GM12878 (cell line): ENCODE data around the gene EPB42. TPM values are rescaled to one million over a fixed set of nuclear protein-coding genes. Genes with fewer than 3 reads are reported as not detected.

ENCODE experiments used
- BCL11A ChIP-seq: IDR thresholded peaks from 2 replicates; pipeline ENCODE4 v1.6.1; 2011; ENCODE audit warnings: low read depth, low read length
- BCLAF1 ChIP-seq: fragments of 450-650 bp; IDR thresholded peaks from 2 replicates; pipeline ENCODE4 v1.6.1; 2017; ENCODE audit warnings: antibody characterized with exemption, mild to moderate bottlenecking, moderate library complexity
- EED ChIP-seq: sonication (generic); IDR thresholded peaks from 2 replicates; pipeline ENCODE4 v1.6.1; 2016; ENCODE audit warnings: antibody characterized with exemption, low read depth
- FOS ChIP-seq: IDR thresholded peaks from 3 replicates; pipeline ENCODE4 v1.6.1; 2011; ENCODE audit warnings: borderline replicate concordance; ENCODE audit not compliant: insufficient read length; ENCODE audit errors: extremely low read depth
- GABPA ChIP-seq: IDR thresholded peaks from 2 replicates; pipeline ENCODE4 v1.6.1; 2014; ENCODE audit warnings: antibody characterized with exemption, low read depth, mild to moderate bottlenecking, inconsistent platforms
- IRF4 ChIP-seq: IDR thresholded peaks from 2 replicates; pipeline ENCODE4 v1.6.1; 2011; ENCODE audit warnings: low read depth, low read length
- JUND ChIP-seq: IDR thresholded peaks from 2 replicates; pipeline ENCODE4 v1.6.1; 2012; ENCODE audit warnings: low read depth, mild to moderate bottlenecking, low read length, improper control_type of control experiment, moderate library complexity
- NKRF ChIP-seq: fragments of 450-650 bp; conservative IDR thresholded peaks from 2 replicates; pipeline ENCODE4 v1.6.1; 2017; ENCODE audit warnings: mild to moderate bottlenecking, moderate library complexity
- NR2F1 ChIP-seq: fragments of 450-650 bp; conservative IDR thresholded peaks from 2 replicates; pipeline ENCODE4 v1.6.1; 2017; ENCODE audit warnings: mild to moderate bottlenecking
- PAX5 ChIP-seq: IDR thresholded peaks from 2 replicates; pipeline ENCODE4 v1.6.1; 2011; ENCODE audit warnings: low read depth, low read length, borderline replicate concordance
- PKNOX1 ChIP-seq: fragments of 450-650 bp; IDR thresholded peaks from 2 replicates; pipeline ENCODE4 v1.6.1; 2016; ENCODE audit warnings: mild to moderate bottlenecking
- RAD51 ChIP-seq: fragments of 450-650 bp; IDR thresholded peaks from 2 replicates; pipeline ENCODE4 v1.6.1; 2016; ENCODE audit warnings: moderate library complexity, mild to moderate bottlenecking, inconsistent platforms
- RCOR1 ChIP-seq: conservative IDR thresholded peaks from 2 replicates; pipeline ENCODE4 v1.6.1; 2012; ENCODE audit warnings: low read depth, low read length, improper control_type of control experiment
- SMAD5 ChIP-seq: IDR thresholded peaks from 2 replicates; pipeline ENCODE4 v1.6.1; 2016; ENCODE audit warnings: antibody characterized with exemption, low read depth
- SP1 ChIP-seq: IDR thresholded peaks from one replicate; pipeline ENCODE4 v1.6.1; 2011; ENCODE audit warnings: low read depth, low read length
- TCF12 ChIP-seq: IDR thresholded peaks from 2 replicates; pipeline ENCODE4 v1.6.1; 2011; ENCODE audit warnings: low read depth, mild to moderate bottlenecking, low read length
- TCF3 ChIP-seq: IDR thresholded peaks from 2 replicates; pipeline ENCODE4 v1.6.1; 2012; ENCODE audit warnings: low read depth, mild to moderate bottlenecking, low read length, borderline replicate concordance; ENCODE audit not compliant: insufficient read depth
- WRNIP1 ChIP-seq: IDR thresholded peaks from 2 replicates; pipeline ENCODE4 v1.6.1; 2011; ENCODE audit warnings: low read depth, low read length, improper control_type of control experiment, borderline replicate concordance
- polyA plus RNA-seq, 11 experiments: library from polyadenylated mRNA; depleted of rRNA in 4 of 11; unstranded in 6 of 11; stranded (reverse) in 5 of 11; fragments of >200 nt; fragmentation: Nextera tagmentation in 4 of 11; fragmentation: Illumina TruSeq in 1 of 11; extraction: Ambion mirVana in 4 of 11; extraction: Trizol in 1 of 11; gene quantifications; 1 replicate in 1 of 11; 2 replicates in 10 of 11; pipeline versions ENCODE4 v1.2.1 to v1.2.3, GENCODE V29; 2011 to 2016; ENCODE audit warnings: inconsistent platforms in 2 of 11, missing spikeins in 2 of 11, low read depth in 1 of 11
- total RNA-seq, 4 experiments: library from RNA; depleted of rRNA in 3 of 4; stranded (reverse); fragments of >200 nt in 3 of 4; fragmentation: Illumina TruSeq in 1 of 4; extraction: Trizol in 1 of 4; gene quantifications; 2 replicates each; pipeline versions ENCODE4 v1.2.1 to v1.2.3, GENCODE V29; 2013 to 2021
- TF ChIP-seq, protein P1 (sequence below): fragments of 450-650 bp; IDR thresholded peaks from 2 replicates; pipeline ENCODE4 v1.6.1; 2018; ENCODE audit warnings: mild to moderate bottlenecking, low read depth, moderate library complexity; ENCODE audit not compliant: partially characterized antibody
- TF ChIP-seq, protein P2 (sequence below): IDR thresholded peaks from 2 replicates; pipeline ENCODE4 v1.6.1; 2012; ENCODE audit warnings: low read depth, low read length, improper control_type of control experiment

EPB42 gene
- total and polyA plus RNA-seq, 10 of the 15 experiments (the other 5 are each of a cell fraction or from before 2014, with no cell fraction given), result not detected

GRCh38 chr15:43253431-43254403, 32.9 kb upstream of the EPB42 start (continued):
- peak; percentile 44; the same call in 1 of the 2 replicates for TF ChIP-seq BCL11A
- TF ChIP-seq RAD51, result peak; percentile 92
- TF ChIP-seq IRF4, result peak; percentile 32; the same call in 1 of the 2 replicates
- TF ChIP-seq NR2F1, result peak; percentile 60
- no peak for TF ChIP-seq RCOR1
- TF ChIP-seq TCF12, result peak; percentile 22; the same call in 1 of the 2 replicates
- peak; percentile 37; the same call in 1 of the 2 replicates for TF ChIP-seq BCLAF1
- 0 out of 2 replicates have a peak, but pooled peaks have one; percentile 44 for TF ChIP-seq SMAD5
- TF ChIP-seq, protein P1, sequence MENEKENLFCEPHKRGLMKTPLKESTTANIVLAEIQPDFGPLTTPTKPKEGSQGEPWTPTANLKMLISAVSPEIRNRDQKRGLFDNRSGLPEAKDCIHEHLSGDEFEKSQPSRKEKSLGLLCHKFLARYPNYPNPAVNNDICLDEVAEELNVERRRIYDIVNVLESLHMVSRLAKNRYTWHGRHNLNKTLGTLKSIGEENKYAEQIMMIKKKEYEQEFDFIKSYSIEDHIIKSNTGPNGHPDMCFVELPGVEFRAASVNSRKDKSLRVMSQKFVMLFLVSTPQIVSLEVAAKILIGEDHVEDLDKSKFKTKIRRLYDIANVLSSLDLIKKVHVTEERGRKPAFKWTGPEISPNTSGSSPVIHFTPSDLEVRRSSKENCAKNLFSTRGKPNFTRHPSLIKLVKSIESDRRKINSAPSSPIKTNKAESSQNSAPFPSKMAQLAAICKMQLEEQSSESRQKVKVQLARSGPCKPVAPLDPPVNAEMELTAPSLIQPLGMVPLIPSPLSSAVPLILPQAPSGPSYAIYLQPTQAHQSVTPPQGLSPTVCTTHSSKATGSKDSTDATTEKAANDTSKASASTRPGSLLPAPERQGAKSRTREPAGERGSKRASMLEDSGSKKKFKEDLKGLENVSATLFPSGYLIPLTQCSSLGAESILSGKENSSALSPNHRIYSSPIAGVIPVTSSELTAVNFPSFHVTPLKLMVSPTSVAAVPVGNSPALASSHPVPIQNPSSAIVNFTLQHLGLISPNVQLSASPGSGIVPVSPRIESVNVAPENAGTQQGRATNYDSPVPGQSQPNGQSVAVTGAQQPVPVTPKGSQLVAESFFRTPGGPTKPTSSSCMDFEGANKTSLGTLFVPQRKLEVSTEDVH, result no peak
- TF ChIP-seq PKNOX1, result peak; percentile 62
- no peak for TF ChIP-seq GABPA
- TF ChIP-seq, protein P2, sequence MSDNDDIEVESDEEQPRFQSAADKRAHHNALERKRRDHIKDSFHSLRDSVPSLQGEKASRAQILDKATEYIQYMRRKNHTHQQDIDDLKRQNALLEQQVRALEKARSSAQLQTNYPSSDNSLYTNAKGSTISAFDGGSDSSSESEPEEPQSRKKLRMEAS, result peak; percentile 75; the same call in 1 of the 2 replicates
- TF ChIP-seq TCF3, result no peak
- TF ChIP-seq EED, result peak; percentile 88; the same call in 1 of the 2 replicates
- TF ChIP-seq JUND, result no peak
- TF ChIP-seq NKRF, result peak; percentile 44; the same call in 1 of the 2 replicates
- TF ChIP-seq WRNIP1, result peak; percentile 91; the same call in 1 of the 2 replicates
- TF ChIP-seq FOS, result no peak
- TF ChIP-seq PAX5, result peak; percentile 11; the same call in 1 of the 2 replicates
- TF ChIP-seq SP1, result no peak
